Posterior vena cava (tissue), 2 donors: ENCODE results near the gene PML. TPM values are rescaled to one million over a fixed set of nuclear protein-coding genes. Genes with fewer than 3 reads are reported as not detected.
A peak's percentile ranks its signal among the peaks of the same experiment; 100 is the strongest.

Experiments
- DNase-seq: peaks from one replicate; pipeline ENCODE4 v3.0.0-alpha.2; 2020; ENCODE audit warnings: low spot score
- intact Hi-C, 2 donors: fragments of 100-400 bp; cut with DNase I; formaldehyde crosslinking; loops; one replicate each; pipeline versions ENCODE4 v1.14.1 to v1.14.2; 2022 to 2023
- total RNA-seq, 2 donors: library from RNA; stranded (reverse); fragmentation: NEBNext Ultra II Directional; extraction: Animal tissue kit (Norgen Biotek cat#: 25700); gene quantifications; one replicate each; pipeline ENCODE4 v1.2.1, GENCODE V29; 2021
- donor health status: DM: yes; HTN: yes; CAD: no.
- donor health status: DM: yes; HTN: yes; CAD: no.

PML gene
- total RNA-seq, 2 donors from 2014 or later, result 49.2 to 50.7 TPM

GRCh38 chr15:74027688-74028087 lies 33.2 kb downstream of the PML start:
- intact Hi-C loops, result loop anchor here in 1 of 2 donors (1.0 kb wide), 1 partner anchor 37 kb away; no protein-coding TSS in a partner anchor
- peak; percentile 28 for DNase-seq

GRCh38 chr15:74028646-74029045 lies 34.1 kb downstream of the PML start:
- DNase-seq, result peak; percentile 15
- intact Hi-C loops, result loop anchor here in 1 of 2 donors (1.0 kb wide), 1 partner anchor 38 kb away; no protein-coding TSS in a partner anchor

- intact Hi-C loops, result loop anchor here in 1 of 2 donors (5.0 kb wide), 1 partner anchor 800 kb away; no protein-coding TSS in a partner anchor
- DNase-seq, result no peak
Measured at GRCh38 chr15:74032046-74032445, 37.5 kb downstream of the PML start.

GRCh38 chr15:74032606-74033561 lies 38.4 kb downstream of the PML start:
- peak; percentile 69 for DNase-seq
- intact Hi-C loops, result loop anchor here in 1 of 2 donors (5.0 kb wide), 1 partner anchor 801 kb away; no protein-coding TSS in a partner anchor

- intact Hi-C loops, result loop anchor here in 1 of 2 donors (5.0 kb wide), 1 partner anchor 802 kb away; no protein-coding TSS in a partner anchor
- DNase-seq, result no peak
Measured at GRCh38 chr15:74034206-74034755, 39.8 kb downstream of the PML start.

GRCh38 chr15:74035121-74036017 lies 40.9 kb downstream of the PML start:
- peak; percentile 72 for DNase-seq

GRCh38 chr15:74036271-74037170 lies 42.0 kb downstream of the PML start:
- intact Hi-C loops, result loop anchor here in 1 of 2 donors (5.0 kb wide), 1 partner anchor 64 kb away; no protein-coding TSS in a partner anchor
- DNase-seq, result peak; percentile 78

More at GRCh38 chr15:74035121-74036017, 40.9 kb downstream of the PML start:
- intact Hi-C loops, result loop anchor here in 1 of 2 donors (5.0 kb wide), 1 partner anchor 63 kb away; no protein-coding TSS in a partner anchor

- intact Hi-C loops, result loop anchor here in 1 of 2 donors (5.0 kb wide), 1 partner anchor 65 kb away; no protein-coding TSS in a partner anchor
- DNase-seq, result peak; percentile 71
Measured at GRCh38 chr15:74037171-74038117, 42.9 kb downstream of the PML start.

- DNase-seq, result peak; percentile 78
- intact Hi-C loops, result loop anchor here in 1 of 2 donors (5.0 kb wide), 1 partner anchor 67 kb away; no protein-coding TSS in a partner anchor
Measured at GRCh38 chr15:74038707-74039655, 44.5 kb downstream of the PML start.

- DNase-seq, result no peak
- intact Hi-C loops, result loop anchor here in 1 of 2 donors (5.0 kb wide), 1 partner anchor 67 kb away; no protein-coding TSS in a partner anchor
Measured at GRCh38 chr15:74039656-74040010, 45.1 kb downstream of the PML start.

- intact Hi-C loops, result no loop called here
- DNase-seq, result peak; percentile 89
Measured at GRCh38 chr15:74040109-74040850, 45.8 kb downstream of the PML start.

- peak; percentile 67 for DNase-seq
- intact Hi-C loops, result no loop called here
Measured at GRCh38 chr15:74041311-74041756, 46.8 kb downstream of the PML start.

GRCh38 chr15:74041777-74042435 lies 47.4 kb downstream of the PML start:
- intact Hi-C loops, result no loop called here
- no peak for DNase-seq
